Stimulated activated naive CD8-positive, alpha-beta T cell treated with anti-CD3 and anti-CD28 coated beads, Interleukin-15, Interleukin-2, amounts not matched to agents 100 U/mL and 50 U/mL, for 24 hours (primary cell): Measurements from ENCODE around the gene IPMK.
"Not testable (repeated sequence)": the region's sequence is repeated elsewhere in the genome, so short reads cannot be mapped to it uniquely, and the experiment has no call there.

Experiments used
- ATAC-seq: fragments of 150-1000 bp; cut with Tn5 transposase; one replicate; pipeline ENCODE4 v1.10.0; 2021
- DNase-seq: peaks from one replicate; pipeline ENCODE4 v3.0.0; 2021

Gene IPMK

DNA sequence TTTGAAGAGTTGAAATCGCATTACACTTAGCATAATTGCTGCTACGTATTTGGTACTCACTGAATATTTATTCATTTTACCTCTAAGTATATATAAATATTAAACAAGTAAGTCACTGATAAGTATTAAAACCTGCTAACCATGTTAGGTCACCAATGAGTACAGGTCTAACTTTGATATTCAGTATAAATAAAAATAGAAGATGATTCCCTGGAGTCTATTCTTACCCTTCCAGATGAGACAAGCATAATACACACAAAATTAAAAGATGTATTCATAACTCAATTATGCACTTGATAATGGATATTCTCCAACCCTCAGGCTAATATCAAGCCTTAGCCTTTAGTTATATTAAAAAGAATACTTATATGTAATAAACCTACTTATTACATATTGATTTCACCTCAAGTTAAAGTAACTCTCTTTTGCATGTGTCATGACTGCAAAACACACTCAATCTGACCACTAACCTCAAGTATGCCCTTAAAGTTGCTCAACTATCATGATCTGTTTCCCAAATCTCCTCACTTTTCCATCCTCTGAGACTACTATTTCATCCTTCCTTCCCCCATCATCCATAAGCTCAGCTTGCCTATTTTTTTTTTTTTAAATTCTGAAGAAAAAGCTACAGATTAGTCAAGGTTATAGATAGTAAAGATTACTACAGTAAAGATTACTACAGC is 46.8 kb downstream of the IPMK start:
- ATAC-seq (no peak), DNase-seq (no peak)

DNA sequence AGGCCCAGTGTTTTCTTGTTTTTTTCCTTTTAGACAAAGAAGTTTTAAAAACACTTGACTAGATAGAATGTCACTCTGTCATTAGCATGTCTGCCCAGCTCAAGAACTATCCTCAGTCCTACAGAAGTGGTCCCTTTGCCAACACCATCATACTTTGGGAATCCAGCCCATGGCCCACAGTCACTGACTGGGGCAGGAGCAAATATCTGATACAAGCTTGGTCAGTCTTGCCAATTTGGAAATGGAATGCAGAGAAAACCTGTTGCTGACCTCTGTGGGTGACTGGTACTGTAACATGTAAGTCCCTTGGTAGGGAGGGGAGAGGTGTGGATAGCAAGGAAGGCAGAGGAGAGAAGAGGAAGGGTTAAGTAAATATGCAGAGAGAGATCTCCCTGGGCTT is 47.8 kb downstream of the IPMK start:
- DNase-seq: no peak
- ATAC-seq: no peak

- ATAC-seq: no peak
- DNase-seq: no peak
Measured at GRCh38 chr10:58217612-58218011, 50.1 kb downstream of the IPMK start.

GRCh38 chr10:58212622-58213021 is 55.1 kb downstream of the IPMK start:
- DNase-seq (no peak), ATAC-seq (peak; percentile 43)

GRCh38 chr10:58210160-58210559 is 57.5 kb downstream of the IPMK start:
- DNase-seq (no peak), ATAC-seq (no peak)

- no peak for ATAC-seq
- no peak for DNase-seq
Measured at GRCh38 chr10:58209669-58210068, 58.0 kb downstream of the IPMK start.

DNA sequence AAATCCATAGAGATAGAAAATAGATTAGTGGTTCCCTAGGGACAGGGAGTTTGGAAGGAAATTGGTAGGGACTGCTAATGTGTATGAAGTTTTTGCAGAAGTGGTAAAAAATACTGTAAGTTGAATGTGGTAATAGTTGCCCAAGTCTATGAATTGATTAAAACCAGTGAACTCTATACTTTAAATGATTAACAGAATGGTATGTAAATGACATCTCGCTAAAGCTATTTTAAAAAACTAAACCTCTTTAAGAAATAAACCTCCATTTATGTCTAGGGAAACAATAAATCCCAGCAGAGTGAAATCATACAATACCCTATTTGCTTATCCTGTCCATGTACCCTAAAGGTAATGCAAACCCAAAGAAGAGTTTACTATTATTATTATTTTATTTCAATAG is 61.4 kb downstream of the IPMK start:
- ATAC-seq: no peak
- no peak for DNase-seq

DNA sequence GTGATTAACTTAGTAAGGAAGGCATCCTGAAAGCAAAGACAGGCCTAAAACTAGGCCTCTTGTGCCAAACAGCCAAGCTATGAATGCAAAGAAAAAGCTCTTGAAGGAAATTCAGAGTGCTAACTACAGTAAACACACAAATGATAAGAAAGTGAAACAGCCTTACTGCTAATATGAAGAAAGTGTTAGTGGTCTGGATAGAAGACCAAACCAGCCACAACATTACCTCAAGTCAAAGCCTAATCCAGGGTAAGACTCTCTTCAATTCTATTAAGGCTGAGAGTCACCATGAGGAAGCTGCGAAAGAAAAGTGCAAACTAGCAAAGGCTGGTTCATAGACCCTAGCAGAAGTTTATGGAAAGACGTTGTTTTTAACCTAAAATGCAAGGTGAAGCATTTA is 66.0 kb downstream of the IPMK start:
- ATAC-seq (no peak), DNase-seq (no peak)

GRCh38 chr10:58189269-58189668 is 78.4 kb downstream of the IPMK start:
- ATAC-seq: no peak
- no peak for DNase-seq

GRCh38 chr10:58184120-58184670 is 83.5 kb downstream of the IPMK start:
- DNase-seq: no peak
- no peak for ATAC-seq

GRCh38 chr10:58180666-58181065 is 87.0 kb downstream of the IPMK start:
- ATAC-seq (no peak), DNase-seq (no peak)

DNA sequence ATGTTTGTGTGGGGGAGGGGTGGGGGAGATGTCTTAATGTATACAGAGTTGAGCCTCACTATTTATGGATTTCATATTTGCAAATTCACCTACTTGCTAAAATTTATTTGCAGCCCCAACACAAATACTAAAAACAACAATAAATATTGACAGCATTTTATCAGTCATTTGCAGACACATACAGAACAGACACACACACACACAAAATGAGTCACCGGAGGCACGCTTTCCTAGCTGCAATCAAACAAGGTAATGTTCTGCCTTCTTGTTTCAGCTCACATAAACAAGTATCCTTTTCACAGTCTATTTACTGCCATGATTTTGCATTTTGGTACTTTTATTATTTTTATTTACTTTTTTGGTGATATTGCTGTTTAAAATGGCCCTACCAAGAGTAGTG is 88.5 kb downstream of the IPMK start:
- DNase-seq (no peak), ATAC-seq (no peak)

- DNase-seq (no peak), ATAC-seq (no peak)
Measured at GRCh38 chr10:58178811-58179210, 88.9 kb downstream of the IPMK start.

DNA sequence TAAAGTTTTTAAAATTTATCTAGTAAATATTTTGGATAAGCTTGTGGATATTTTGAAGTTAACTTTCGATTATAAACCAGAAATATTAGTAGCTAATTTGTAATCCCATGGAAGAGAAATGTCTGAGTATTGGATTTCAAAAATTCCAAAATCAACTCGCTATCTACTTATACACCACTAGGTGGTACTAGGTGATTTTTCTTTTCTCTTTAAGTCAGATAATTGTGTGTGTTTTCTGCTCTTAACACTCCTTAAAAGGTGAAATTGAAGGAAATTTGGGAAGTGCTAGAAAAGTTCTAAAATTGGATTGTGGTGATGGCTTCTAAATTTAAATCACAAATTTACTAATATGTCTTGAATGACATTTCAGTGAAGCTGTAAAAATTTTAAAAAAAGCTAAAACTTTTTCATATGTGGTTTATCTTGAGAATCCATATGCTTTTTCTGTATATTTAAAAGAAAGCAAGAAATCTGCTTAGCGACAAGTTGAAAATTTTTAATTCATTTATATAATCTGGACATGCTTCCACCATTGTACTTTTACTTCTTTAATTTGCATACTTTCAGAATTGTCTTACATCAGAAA is 90.2 kb downstream of the IPMK start:
- DNase-seq: no peak
- no peak for ATAC-seq

GRCh38 chr10:58175990-58176900 is 91.4 kb downstream of the IPMK start:
- DNase-seq: no peak
- no peak for ATAC-seq

DNA sequence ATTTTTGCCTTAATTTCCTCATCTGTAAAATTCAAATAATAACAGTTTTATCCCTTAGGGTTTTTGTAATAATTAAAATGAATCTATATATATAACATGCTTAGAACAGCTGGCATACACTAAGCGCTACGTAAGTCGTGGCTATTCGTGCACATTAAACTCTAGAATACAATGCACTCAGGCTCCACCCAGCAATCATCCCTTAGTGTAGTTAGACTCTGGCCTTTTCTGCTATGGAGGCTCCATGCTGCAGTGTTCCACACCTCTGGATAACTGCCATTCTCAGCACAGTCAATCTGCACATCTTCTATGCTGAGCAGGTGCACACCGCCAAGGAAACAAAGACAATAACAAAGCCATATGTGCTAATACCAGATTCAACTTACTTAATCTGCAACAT is 92.9 kb downstream of the IPMK start:
- no peak for DNase-seq
- no peak for ATAC-seq

DNA sequence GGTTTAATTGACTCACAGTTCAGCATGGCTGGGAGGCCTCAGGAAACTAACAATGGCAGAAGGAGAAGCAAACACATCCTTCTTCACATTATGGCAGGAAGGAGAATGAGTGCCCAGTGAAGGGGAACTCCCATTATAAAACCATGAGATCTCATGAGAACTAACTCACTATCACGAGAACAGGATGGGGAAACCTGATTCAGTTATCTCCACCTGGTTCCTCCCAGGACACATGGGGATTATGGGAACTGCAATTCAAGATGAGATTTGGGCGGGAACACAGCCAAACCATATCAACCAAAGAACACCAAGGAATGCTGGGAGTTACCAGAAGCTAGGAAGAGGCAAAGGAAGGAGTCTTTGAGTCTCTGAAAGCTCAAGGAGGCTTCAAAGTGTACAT is 94.3 kb downstream of the IPMK start:
- DNase-seq (no peak), ATAC-seq (no peak)

DNA sequence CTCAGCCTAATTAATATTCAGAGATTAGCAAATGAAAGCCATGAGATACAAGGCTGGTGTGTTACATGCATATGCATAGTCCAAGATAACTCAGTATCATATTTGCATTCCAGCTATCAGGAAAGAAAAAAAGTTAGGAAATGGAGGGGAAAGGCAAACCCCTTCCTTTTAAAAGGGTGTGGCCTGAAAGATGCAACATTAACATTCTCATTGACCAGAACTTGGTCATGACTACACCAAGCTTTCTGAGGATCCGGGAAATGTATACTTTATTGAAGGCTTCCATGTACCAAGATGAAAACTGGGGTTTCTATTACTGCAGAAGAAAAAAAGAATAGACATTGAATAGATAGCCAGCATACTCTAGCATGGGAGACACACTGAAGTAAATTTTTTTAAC is 96.5 kb downstream of the IPMK start:
- ATAC-seq: no peak
- DNase-seq: no peak

GRCh38 chr10:58164517-58164916 is 103.2 kb downstream of the IPMK start:
- no peak for ATAC-seq

GRCh38 chr10:58158806-58159205 is 108.9 kb downstream of the IPMK start:
- ATAC-seq: no peak
- no peak for DNase-seq

More at GRCh38 chr10:58164517-58164916, 103.2 kb downstream of the IPMK start:
- DNase-seq: no peak

GRCh38 chr10:58157076-58157766 is 110.5 kb downstream of the IPMK start:
- ATAC-seq (no peak), DNase-seq (no peak)

GRCh38 chr10:58155941-58156340 is 111.8 kb downstream of the IPMK start:
- ATAC-seq: not testable (repeated sequence)

More at GRCh38 chr10:58155941-58156340, 111.8 kb downstream of the IPMK start:
- DNase-seq: not testable (repeated sequence)
